Measurements from ENCODE around the gene ZNF135.

Gene ZNF135

GRCh38 chr19:58097781-58098681 is 38.9 kb downstream of the ZNF135 start, which contains the start of gene ZSCAN18 (continued):
- TF ChIP-seq ZNF211 (tag by site-specific recombination; IDR thresholded peaks at IDR 0.05; ENCODE audit: low read depth), result no peak
- TF ChIP-seq, protein P1, sequence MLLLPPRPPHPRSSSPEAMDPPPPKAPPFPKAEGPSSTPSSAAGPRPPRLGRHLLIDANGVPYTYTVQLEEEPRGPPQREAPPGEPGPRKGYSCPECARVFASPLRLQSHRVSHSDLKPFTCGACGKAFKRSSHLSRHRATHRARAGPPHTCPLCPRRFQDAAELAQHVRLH (tag by site-specific recombination; IDR thresholded peaks at IDR 0.05), result peak; percentile 55; the same call in 1 of the 2 replicates
- TF ChIP-seq YY2 (tag by site-specific recombination; IDR thresholded peaks at IDR 0.05), result peak; percentile 82
- no peak for TF ChIP-seq ZNF223 (tag by site-specific recombination; IDR thresholded peaks at IDR 0.05)
- no peak for TF ChIP-seq ZNF488 (tag by site-specific recombination; IDR thresholded peaks at IDR 0.05)
- 0 out of 2 replicates have a peak, but pooled peaks have one; percentile 24 for TF ChIP-seq ZFP69B (tag by site-specific recombination; IDR thresholded peaks at IDR 0.05)
- no peak for TF ChIP-seq ZNF600 (tag by site-specific recombination; IDR thresholded peaks at IDR 0.05)
- no peak for TF ChIP-seq ZNF311 (tag by site-specific recombination; IDR thresholded peaks at IDR 0.05; ENCODE audit: borderline replicate concordance)
- no peak for TF ChIP-seq ZNF140 (tag by site-specific recombination; IDR thresholded peaks at IDR 0.05)
- no peak for TF ChIP-seq ZNF112 (tag by site-specific recombination; IDR thresholded peaks at IDR 0.05)
- 0 out of 2 replicates have a peak, but pooled peaks have one; percentile 25 for TF ChIP-seq KLF16 (tag by site-specific recombination; IDR thresholded peaks at IDR 0.05)
- no peak for TF ChIP-seq ZNF555 (tag by site-specific recombination; conservative IDR thresholded peaks at IDR 0.05)
- TF ChIP-seq ZNF777 (tag by site-specific recombination; IDR thresholded peaks at IDR 0.05; ENCODE audit: borderline replicate concordance), result 0 out of 2 replicates have a peak, but pooled peaks have one; percentile 45
- no peak for TF ChIP-seq IKZF3 (tag by site-specific recombination; IDR thresholded peaks at IDR 0.05)
- TF ChIP-seq ZNF677 (tag by site-specific recombination; IDR thresholded peaks at IDR 0.05), result no peak
- TF ChIP-seq KLF9 (tag by site-specific recombination; IDR thresholded peaks at IDR 0.05; ENCODE audit: low read depth), result peak; percentile 43; the same call in 1 of the 2 replicates
- TF ChIP-seq PRDM10 (tag by site-specific recombination; IDR thresholded peaks at IDR 0.05), result peak; percentile 17
- TF ChIP-seq AEBP2 (tag by site-specific recombination; IDR thresholded peaks at IDR 0.05; ENCODE audit: borderline replicate concordance), result no peak
- peak; percentile 99 for TF ChIP-seq ZNF335 (tag by site-specific recombination; conservative IDR thresholded peaks at IDR 0.05)

- peaks cover 6% of the 10 kb centered on the region for H3K9me3 ChIP-seq (ENCODE audit: control insufficient read depth, insufficient read depth, low read depth, low read length)
- no peaks in the 10 kb centered on the region for H3K4me1 ChIP-seq (ENCODE audit: control insufficient read depth, insufficient read depth, low read length)
- no peak overlapping the region for H3K27ac ChIP-seq (ENCODE audit: extremely low read depth, low read depth, low read length)
- peaks cover 0 to 22% of the 10 kb centered on the region in 2 experiments; a peak in 2 of 3 replicates for H3K36me3 ChIP-seq (ENCODE audit: control insufficient read depth in 2 of 2, insufficient read depth in 1 of 2, low read length in 2 of 2)
- peak overlapping the region; percentile 98 for H3K4me3 ChIP-seq (ENCODE audit: low read depth, low read length)
- ChIA-PET CTCF (no interaction called here), POLR2A (interaction anchor here (0.6 to 1.1 kb wide), 2 partner anchors 19 to 85 kb away, joined by 3 to 4 read pairs; partner anchors contain the start of gene ZNF274)
- no peak for TF ChIP-seq RBAK (tag by site-specific recombination; IDR thresholded peaks at IDR 0.05)
- TF ChIP-seq ZNF335 (tag by site-specific recombination; conservative IDR thresholded peaks at IDR 0.05), result no peak
- TF ChIP-seq ZBTB17 (tag by site-specific recombination; IDR thresholded peaks at IDR 0.05), result peak; percentile 76
- no peak for TF ChIP-seq ZNF184 (tag by site-specific recombination; IDR thresholded peaks at IDR 0.05)
- TF ChIP-seq ZNF610 (tag by site-specific recombination; IDR thresholded peaks at IDR 0.05; ENCODE audit: borderline replicate concordance), result no peak
- TF ChIP-seq ZNF777 (tag by site-specific recombination; IDR thresholded peaks at IDR 0.05; ENCODE audit: borderline replicate concordance), result 0 out of 2 replicates have a peak, but pooled peaks have one; percentile 32
- TF ChIP-seq ZNF768 (tag by site-specific recombination; IDR thresholded peaks at IDR 0.05), result peak; percentile 20; the same call in 1 of the 2 replicates
- no peak for TF ChIP-seq ZNF843 (tag by site-specific recombination; IDR thresholded peaks at IDR 0.05)
- TF ChIP-seq ZNF391 (tag by site-specific recombination; IDR thresholded peaks at IDR 0.05; ENCODE audit: borderline replicate concordance, low read depth), result no peak
- TF ChIP-seq ZBTB8A (tag by site-specific recombination; IDR thresholded peaks at IDR 0.05), result no peak
These were observed 39.6 kb downstream of the ZNF135 start for GRCh38 chr19:58098682-58098998.

All from HEK293 (cell line).